ENCODE measurements around the gene GID4.

The GID4 gene

DNA sequence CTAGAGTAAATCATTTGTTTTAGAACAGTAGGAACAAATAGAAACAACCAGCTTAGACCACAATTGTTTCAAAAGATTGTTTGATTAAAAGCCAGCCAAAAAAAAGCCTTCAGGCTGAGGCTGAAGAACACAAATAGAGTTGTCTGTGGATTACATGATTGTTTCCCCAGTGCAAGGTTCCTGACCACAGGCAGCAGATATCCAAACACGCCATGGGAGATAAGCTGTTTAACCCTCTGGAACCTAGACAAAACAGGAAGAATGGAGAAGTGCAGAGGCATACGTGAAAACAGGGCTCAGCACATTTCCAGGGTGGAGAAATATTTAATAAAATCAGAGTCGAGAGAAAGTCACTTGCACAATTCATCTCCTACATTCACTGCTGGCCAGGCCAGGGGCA lies 21.2 kb upstream of the GID4 start:
- DNase-seq: no peak

DNA sequence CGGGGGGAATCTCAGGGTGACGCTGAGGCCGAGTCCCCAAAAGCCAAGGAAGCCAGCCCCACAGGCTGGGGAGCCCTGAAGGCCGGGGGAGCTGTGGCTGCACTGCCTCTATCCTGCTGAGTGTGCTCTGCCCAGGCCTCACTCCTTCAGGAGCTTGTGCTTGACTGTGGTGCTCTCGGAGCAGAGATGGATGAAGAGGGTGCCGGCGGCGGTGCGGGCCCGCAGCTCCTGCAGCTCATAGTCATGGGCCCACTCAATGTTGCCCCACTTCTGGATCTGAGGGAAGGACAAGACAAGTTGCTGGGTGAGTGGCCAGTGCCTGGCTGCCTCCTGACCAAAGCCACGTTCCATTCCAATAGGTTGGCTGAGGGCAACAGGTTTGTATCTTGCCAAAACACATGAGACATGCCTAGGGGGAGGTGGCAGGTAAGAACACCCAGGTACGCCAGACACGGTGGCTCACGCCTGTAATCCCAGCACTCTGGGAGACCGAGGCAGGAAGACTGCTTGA lies 20.7 kb upstream of the GID4 start:
- DNase-seq: no peak

DNA sequence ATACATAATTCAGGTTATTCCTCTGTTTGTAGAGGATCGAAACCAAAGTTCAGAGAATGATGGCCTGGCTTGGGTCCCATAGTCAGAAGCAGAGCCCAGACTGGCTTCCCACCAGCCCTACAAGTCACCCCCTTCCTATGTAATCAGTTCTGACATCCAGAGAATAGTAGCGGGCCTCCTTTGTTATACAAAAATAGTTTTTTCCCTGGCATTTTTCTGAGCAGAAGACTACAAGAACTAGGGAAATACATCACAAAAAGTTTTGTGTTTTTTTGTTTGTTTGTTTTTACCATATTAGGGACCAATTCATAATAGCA lies 19.4 kb upstream of the GID4 start:
- DNase-seq: no peak

DNA sequence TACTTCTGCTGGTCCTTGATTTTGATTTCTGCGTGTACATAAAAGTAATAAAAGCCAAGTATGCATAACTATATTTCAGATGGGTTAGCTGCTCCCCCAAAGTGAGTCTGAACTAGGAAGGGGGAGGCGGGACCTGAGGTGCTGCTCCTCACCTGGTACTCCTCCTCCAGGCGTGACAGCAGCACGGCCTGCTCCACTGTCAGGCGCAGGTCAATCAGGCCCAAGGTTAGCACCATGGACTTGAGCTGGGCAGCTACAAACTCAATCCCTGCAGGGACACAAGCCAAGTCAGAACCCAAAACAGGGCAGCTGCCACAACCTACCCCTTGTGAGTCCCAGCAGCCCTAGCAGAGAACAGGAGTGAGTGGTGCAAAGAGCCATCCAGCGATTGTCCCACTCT lies 18.2 kb upstream of the GID4 start:
- DNase-seq: no peak

DNA sequence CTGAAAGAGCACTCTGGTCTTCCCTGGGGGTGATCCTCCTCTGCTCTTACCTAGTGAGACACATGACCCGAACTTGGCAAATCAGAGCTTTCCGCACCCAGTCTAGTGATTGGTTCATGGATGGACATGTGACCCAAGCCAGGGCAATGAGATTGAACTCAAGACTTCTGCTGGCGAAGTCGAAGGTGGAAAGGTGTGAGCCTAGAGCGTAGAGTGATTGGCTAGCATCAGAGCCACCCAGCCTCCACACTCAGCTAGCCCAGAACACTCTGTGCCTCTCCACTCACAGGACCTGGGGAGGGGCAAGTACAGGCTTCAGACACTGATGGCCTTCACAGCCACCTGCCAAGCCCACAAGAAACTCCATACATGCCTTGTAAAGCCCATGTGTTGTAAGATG lies 17.8 kb upstream of the GID4 start:
- no peak for DNase-seq

DNA sequence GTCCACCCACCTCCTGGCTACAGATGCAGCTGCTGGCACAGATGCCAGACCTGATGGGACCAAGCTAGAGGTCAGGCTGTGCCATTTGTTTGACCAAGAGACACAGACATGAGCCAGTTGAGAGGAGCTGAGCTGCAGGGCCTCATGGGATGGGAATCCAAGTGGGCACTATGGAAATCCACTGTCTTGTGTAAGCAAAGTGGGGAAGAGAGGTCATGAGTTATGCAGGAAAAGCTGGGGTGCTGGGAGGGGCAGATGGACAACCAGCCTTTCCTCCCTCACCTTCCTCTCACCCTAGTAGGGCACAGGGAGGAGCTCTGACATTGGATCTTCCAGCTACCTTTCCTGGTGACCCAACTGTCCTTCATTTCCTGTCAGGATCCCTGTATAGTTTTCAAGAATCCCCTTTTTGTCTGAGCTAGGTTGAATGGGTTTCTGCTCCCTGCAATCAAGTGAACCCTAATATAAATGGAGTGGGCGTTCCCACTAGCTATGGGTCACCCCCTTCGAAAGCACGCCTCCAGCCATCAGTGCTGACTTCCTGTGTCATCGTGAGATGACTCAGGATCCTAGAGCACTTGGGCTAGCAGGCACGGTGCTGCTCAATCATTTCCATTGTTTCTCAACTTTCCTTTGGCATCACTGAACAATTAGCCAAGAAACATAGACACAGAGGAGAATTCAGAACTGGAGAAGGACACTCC lies 13.8 kb upstream of the GID4 start:
- DNase-seq: no peak

DNA sequence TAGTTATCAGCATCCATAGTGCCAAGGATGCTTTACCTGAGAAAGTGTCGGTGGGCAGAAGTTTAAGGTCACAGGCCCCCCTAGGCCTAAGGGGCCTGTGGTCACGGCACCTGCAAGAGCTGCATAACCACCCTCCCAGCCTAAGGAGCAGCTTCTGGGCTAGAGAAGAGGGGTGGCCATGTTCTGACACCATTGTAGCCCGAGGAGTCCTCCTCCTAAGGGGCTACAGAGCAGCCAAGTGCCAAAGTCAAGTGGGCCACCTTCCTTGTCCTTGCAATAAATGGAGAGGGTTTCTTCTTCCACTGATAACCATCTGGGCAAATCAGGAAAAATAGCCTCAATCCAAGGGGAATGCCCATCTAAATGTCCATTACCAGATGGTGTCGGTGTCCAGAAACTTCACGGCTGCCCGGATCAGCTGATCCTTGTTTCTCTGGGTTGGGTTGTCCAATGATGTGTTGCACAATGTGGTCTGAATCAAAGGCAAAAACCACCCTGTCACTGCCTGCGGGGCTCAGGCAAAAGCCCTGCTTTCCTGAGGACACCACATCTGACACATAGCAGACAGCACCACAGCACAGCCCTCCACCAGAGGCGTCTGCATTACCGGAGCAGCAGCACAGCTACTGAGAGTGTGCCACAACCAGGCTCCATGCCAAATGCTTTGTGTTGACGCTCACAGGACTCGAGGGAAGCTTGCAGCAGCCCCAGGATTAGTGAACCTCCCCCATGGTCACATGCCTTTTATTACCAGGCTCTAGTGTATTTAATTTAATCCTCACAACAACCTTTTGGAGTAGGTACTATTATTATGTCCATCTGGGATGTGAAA lies 13.0 kb upstream of the GID4 start:
- DNase-seq: no peak

DNA sequence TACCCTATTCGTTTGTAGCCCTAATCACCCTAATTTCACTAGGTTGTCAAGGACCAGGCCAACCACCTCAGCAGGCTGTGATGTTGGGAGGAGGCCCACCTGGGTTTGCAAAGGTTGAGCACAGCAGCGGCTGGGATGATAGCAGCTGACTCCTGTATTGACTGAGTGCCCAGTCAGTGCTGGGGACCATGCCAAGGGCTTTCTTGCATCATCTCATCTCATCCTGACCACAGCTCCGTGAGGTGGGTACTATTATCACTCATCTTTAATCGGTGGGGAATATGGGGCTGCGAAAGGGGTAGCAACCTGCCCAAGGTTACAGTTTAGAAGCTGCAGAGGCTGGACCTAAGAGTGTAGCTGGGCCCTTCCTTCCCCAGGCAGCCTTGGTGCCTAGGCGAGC lies 11.9 kb upstream of the GID4 start:
- peak in 1 of 3 experiments; percentile 58 for DNase-seq

DNA sequence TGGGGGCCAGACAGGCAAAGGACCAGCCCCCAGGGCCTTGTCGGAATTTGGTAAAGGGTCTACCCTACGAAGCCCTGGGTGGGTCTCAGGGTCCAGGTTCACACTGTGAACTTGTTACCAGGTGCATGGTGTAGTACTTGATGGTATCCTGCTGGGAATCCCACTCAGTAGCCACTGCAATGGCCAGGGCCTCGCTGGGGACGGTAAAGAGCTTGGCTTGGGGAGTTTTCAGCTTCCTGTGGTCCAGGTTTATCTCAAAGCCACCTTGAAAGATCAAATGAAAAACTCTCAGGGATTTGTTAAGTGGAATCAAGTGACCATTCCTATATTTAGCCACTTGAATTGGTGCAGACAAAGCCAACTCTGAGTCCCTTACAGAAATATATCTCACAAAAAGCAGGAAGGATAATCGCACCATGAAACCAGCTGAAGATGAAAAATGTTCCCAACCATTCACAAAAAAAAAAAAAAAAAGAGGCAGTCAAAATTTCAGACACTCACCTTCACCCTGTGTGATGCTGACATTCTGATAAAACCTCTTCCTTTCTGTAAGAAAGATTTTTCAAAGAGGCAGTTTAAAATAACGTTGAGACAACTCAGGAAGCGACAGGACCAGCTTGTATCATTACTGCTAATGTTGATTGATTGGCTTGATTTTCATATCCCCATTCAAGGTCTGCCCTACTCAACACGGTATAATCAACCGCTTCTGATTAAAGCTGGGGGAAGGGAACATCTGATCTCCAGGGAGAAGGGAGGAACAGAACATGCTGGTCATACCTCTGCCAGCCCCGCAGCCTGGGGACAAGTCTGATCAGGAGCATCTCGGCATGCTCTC lies 10.9 kb upstream of the GID4 start:
- peak; percentile 8 to 88 (median 74) for DNase-seq

DNA sequence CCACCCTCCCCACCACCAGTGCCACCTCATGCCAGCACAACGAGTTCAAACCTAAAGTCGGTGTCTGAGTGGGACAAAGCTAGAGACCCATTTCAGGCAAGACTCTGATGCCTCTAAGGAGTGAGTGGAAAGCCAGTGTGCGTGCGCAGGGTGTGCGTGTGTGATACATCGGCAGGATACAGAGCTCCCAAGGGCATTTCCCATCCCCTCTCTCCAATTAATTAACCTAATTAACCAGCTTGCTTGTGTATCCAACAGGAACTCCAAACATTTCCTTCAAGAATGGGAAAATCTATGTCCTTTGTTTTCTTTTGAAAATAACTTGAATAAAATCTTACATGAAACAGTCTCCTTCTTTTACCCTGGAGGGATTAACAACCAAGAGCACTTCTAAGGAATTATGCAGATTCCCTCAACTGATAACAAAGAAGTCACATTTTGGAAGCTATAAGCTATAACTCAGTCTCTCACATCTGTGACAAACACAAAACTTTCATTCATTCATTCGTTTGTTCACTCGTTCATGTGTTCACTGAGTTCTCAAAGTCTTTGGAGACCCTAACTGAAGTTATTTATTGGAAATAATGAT lies 10.2 kb upstream of the GID4 start:
- no peak for DNase-seq

DNA sequence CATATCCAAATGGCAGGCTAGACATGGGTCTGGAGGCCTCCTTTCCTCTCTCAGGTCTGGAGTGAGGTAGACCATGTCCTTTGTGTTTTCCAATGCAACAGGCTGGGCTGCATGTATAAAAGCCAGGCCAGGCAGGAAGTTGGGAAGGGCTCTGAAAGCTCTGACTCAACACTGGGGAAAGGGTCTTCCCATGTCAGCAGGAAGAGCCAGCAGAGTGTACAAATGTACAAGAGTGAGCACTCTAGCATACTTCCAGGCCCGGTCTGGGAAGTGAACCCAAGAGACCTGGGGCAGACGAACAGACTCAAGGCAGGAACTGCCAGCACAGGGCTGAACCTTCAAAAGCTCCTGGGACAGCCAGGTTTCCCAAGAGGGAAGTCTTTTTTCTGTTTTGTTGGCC lies 7.3 kb upstream of the GID4 start:
- no peak for DNase-seq

DNA sequence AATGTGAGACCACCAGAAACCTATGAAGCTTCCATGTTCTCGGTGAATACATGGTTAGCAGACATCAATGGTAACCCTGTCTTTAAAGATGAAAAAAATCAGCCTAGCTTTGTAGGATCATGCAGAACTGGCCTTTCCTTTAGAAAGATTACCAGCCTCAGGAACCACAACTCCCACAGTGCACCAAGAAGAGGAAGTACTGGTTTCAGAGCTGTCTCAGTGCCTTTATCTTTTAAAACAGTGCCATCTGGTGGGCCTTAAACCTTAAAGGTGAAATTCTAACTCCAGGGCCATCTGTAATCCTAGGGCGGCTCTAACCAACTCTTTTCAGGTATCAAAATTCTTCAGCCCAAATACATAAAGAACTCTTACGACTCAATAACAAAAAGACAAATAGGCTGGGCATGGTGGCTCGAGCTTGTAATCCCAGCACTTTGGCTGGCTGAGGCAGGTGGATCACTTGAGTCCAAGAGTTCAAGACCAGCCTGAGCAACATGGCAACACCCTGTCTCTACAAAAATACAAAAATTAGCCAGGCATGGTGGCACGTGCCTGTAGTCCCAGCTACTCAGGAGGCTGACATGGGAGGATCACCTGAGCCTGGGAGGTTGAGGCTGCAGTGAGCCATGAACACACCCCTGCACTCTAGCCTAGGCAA lies 5.6 kb upstream of the GID4 start:
- DNase-seq: peak; percentile 53 to 82 (median 57)

DNA sequence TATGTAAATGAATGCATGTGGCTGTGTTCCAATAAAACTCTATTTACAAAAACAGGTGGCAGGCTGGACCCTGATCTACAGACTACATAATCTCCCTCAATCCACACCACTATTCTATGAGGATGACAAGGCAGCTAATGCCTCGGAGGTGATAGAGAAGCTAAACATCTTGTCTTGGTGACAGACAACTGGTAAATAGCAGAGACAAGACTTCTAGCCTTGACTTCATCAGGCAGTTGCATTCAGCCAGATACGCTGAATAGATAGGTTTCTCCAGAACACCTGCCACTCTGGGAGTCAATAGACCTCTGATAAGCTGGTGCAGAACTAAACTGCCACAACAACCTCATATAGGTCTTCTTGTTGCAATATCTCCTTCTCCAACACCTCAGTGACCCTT lies 3.5 kb upstream of the GID4 start:
- no peak for DNase-seq

DNA sequence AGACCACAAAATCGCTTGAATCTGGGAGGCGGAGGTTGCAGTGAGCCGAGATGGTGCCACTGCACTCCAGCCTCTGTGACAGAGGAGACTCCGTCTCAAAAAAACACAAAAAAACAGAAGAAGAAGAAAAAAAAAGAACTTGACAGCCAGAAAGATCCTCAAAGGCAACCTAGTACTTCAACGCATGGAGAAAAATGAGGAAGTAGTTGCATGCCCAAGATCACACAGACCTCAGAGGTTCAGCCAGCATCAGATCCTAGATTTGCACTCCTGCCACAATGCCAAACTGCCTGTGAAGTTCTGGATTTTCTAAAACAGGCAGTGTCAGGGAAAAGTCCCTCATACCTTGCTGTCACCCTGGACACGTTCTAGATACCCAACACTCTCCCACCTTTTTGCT lies 1.7 kb upstream of the GID4 start:
- DNase-seq: no peak

DNA sequence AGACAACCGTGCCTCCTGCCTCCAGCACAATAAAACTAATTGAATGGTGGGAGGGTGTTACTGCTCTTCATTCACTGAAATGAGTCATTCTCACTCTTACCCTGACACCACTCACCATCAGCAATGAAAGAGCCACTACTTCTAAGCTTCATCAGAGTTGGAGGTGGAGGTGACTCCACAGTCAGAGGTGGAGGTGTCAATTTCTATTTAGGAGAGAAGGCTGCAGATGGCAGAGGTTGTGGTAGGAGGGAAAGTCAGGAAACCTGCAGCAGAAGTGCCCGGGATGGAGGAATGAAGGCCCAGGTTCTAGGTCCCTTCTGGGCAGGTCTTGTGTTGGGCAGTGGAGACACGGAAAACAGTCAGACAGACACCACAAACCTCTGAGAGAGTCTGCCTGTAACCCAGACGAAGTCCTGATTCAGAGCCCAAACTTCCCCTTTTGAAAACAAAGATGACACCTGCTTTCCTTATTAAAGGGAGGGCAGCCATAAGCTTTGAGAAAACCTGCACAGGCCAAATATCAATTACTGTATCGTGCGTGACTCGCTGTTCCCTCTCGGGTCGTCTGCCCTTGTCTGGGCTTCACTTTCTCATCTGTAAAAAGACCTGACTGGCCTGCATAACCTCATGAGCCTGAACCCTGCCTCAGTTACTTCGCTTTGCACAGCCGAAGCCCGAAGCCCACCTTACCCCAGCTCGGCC lies 908 bp upstream of the GID4 start:
- peak in 1 of 3 experiments; percentile 17 for DNase-seq

DNA sequence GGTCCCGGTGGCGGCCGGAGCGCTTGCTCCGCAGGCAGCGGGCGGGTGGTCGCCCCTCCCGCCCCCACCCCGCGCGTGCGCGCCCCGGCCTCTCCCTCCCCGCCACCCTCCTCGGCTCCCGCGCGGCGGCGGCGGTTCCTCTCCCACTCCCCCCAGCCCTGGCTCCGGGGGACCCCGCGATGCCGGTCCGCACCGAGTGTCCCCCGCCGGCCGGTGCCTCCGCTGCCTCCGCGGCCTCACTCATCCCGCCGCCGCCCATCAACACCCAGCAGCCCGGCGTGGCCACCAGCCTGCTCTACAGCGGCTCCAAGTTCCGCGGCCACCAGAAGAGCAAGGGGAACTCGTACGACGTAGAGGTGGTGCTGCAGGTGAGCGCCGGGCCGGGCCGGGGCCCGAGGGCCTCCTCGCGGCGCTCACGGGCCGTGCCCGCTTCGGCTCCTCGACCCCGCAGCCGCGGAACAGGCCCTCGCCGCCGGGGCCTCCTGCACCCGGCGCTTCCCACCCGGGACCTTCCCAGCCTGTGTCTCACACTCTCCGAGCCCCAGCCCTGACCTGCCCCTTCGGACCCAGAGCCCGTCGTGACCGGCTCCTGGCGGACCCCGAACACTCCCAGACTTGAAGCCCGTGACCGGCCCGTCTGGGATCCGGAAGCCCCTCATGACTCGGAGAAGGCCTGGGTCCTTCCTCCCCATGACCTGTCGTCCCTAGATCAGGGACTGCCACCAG lies 490 bp downstream of the GID4 start:
- DNase-seq: peak; percentile 15 to 80 (median 41)

DNA sequence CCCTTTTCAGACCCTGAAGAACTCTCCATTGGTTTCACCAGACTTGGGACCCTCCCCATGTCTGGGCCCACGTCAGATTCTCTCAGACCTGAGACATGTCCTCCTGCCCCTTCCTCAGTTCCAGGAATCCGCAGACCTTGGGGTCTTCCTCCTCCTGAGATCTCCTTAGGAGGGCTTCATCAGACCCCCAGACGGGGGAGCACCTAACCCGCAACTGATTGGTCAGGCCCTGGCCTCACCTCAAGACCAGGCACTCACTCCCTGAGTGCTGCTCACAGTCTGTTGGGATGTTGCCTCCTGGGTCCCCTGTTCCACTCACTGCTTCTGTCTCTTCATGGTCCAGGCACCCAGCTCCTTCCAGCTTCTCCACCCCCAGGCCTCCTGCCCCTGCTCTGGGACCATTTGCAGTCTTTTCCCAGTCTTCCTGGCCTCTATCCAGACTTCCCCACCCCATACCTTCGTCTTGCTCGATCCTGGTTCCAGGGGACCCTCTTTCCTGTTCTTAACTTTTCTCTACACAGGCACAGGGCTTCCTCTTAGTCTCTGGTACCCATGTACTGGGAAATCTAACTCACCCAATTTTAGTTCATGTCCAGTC lies 1.2 kb downstream of the GID4 start:
- DNase-seq: no peak

DNA sequence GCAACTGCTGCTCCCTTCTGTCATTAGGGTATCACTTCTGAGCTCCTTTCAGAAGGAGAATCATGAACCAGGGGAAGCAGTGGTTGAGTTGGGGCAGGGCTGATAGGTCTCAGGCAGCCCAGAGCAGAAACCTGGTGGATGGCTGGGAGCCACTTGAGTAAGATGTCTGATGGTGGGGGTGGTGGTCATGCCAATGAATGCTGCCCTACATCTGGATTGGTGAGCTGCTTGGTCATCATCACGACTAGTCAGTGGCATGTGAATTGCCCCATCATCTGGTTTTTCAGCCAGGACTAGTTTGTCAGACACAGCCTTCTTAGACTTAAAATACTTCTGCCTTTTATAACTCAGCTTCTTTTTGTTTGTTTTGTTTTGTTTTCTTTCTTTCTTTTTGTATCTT lies 2.6 kb downstream of the GID4 start:
- no peak for DNase-seq

DNA sequence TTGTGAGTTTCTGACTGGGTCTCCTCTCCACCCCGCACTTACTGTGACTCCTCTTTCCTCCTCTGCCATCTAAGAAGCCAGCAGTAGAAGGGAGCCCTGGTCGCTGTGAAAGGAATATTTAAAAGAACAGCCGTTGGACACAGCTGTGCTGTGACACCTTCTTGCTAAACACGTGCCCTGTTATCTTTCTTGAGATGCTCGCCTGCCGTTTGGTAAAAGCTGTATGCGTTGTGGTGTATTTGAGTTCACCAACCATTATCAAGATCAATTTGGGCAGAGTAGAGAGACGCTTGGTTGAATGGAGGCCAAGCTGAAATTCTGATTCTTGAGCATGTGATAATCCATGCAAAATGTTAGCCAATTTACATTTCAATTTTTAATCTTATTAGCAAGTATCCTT lies 3.8 kb downstream of the GID4 start:
- no peak for DNase-seq

DNA sequence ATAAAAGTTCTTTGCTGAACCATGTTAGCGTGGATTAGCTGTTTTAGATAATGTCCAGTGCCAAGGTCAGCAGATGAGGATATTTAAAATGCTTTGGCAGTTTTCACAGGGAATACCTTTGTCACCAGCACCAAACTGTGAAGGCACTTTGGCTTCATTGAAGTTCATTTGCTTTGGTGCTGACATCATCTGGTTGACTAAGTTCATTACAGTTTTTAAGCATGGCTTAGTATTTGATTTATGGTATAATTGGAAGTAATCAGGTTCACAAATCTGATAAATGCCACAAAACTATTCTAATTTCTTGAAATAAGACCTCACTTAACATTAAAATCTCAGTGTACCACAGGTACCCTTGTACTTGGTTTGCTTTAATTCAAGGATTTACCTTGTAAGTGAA lies 4.3 kb downstream of the GID4 start:
- DNase-seq: peak in 1 of 3 experiments; percentile 14

DNA sequence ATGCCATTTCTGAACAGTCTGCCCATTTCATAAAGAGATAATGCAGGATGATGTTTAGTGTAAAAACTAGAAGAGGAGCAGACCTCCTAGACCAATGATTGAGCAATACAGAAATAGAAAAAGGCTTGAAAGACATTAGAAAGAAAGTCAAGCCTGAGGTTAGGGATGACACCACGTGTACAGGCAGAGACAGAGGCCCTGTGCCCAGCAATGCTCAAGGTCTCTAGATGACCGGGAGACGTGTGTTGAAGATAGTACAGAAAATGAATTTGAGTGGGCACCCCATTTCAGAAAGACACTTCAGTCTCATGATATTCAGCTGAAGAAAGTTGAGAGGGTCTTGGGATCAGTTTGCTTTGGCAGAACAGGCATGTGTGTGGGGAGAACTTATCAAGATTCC lies 5.4 kb downstream of the GID4 start:
- DNase-seq: no peak
